SK-N-SH (cell line): ENCODE measurements around the gene EP300. TPM values are rescaled to one million over a fixed set of nuclear protein-coding genes. Genes with fewer than 3 reads are reported as not detected.

Experiments used
- CTCF ChIA-PET: fragments of 300-600, 350-600 bp; formaldehyde crosslinking; extraction: SDS; loops from one replicate; lab custom pipeline; 2021; lab: Yijun Ruan, JAX
- POLR2A ChIA-PET: fragments of 350-600 bp; sonication (Branson Sonifier 250); formaldehyde crosslinking; extraction: SDS; loops from one replicate; lab custom pipeline; 2020; ENCODE audit warnings: antibody characterized with exemption, inconsistent platforms; lab: Yijun Ruan, JAX
- DNase-seq: peaks from one replicate; pipeline ENCODE4 v3.0.0; 2012
- H2AFZ ChIP-seq: fragments of 200-600 bp; sonication (generic); 2 replicates; pipeline ENCODE4 v1.8.1; 2016; ENCODE audit warnings: antibody characterized with exemption, mild to moderate bottlenecking, low read depth
- H3F3A ChIP-seq: fragments of 200-600 bp; sonication (generic); replicated peaks from 2 replicates; pipeline ENCODE3; 2016; ENCODE audit warnings: antibody characterized with exemption, mild to moderate bottlenecking; ENCODE audit not compliant: insufficient read depth
- H3K27ac ChIP-seq, 2 experiments: fragments of 200-500 bp in 1 of 2; fragments of 200-600 bp in 1 of 2; sonication (Bioruptor generic) in 1 of 2; sonication (generic), shearing (Covaris generic) in 1 of 2; 2 replicates each; pipeline versions ENCODE4 v1.5.1 to v1.6.1; 2014 to 2016; ENCODE audit warnings: low read depth in 2 of 2, inconsistent platforms in 1 of 2, low read length in 1 of 2, mild to moderate bottlenecking in 1 of 2, mixed read lengths in 1 of 2
- H3K27me3 ChIP-seq: fragments of 200-600 bp; sonication (generic), shearing (Covaris generic); 2 replicates; pipeline ENCODE4 v1.6.1; 2016; ENCODE audit warnings: mixed run types; ENCODE audit not compliant: insufficient read depth
- H3K36me3 ChIP-seq, 2 experiments: fragments of 200-500 bp in 1 of 2; fragments of 200-600 bp in 1 of 2; sonication (Bioruptor generic) in 1 of 2; sonication (generic) in 1 of 2; replicated peaks in 1 of 2; 2 replicates each; pipeline versions ENCODE3 to v1.5.1; 2014 to 2016; ENCODE audit warnings: low read length in 1 of 2, mild to moderate bottlenecking in 1 of 2; ENCODE audit not compliant: insufficient read depth in 2 of 2, control insufficient read depth in 1 of 2
- H3K4me1 ChIP-seq, 2 experiments: fragments of 200-500 bp in 1 of 2; fragments of 200-600 bp in 1 of 2; sonication (Bioruptor generic) in 1 of 2; sonication (generic), shearing (Covaris generic) in 1 of 2; 2 replicates each; pipeline versions ENCODE4 v1.5.1 to v1.6.1; 2014 to 2016; ENCODE audit warnings: low read depth in 1 of 2, low read length in 1 of 2, mixed run types in 1 of 2; ENCODE audit not compliant: insufficient read depth in 2 of 2, control insufficient read depth in 1 of 2
- H3K4me2 ChIP-seq: fragments of 200-600 bp; sonication (generic), shearing (Covaris generic); 2 replicates; pipeline ENCODE4 v1.6.1; 2017; ENCODE audit warnings: mixed run types
- H3K4me3 ChIP-seq, 2 experiments: fragments of 200-500 bp in 1 of 2; fragments of 200-600 bp in 1 of 2; sonication (Bioruptor generic) in 1 of 2; sonication (generic), shearing (Covaris generic) in 1 of 2; 2 replicates each; pipeline versions ENCODE4 v1.5.1 to v1.8.1; 2014 to 2016; ENCODE audit warnings: low read depth in 2 of 2, inconsistent platforms in 1 of 2, low read length in 1 of 2, mild to moderate bottlenecking in 1 of 2, mixed read lengths in 1 of 2, moderate library complexity in 1 of 2
- H3K79me2 ChIP-seq: fragments of 200-600 bp; sonication (generic); 2 replicates; pipeline ENCODE4 v1.8.1; 2017; ENCODE audit warnings: mild to moderate bottlenecking; ENCODE audit not compliant: insufficient read depth
- H3K9ac ChIP-seq: fragments of 200-600 bp; sonication (generic); 2 replicates; pipeline ENCODE4 v1.6.1; 2017; ENCODE audit warnings: mixed run types
- H3K9me2 ChIP-seq: fragments of 200-600 bp; sonication (generic); 2 replicates; pipeline ENCODE4 v1.6.1; 2017; ENCODE audit warnings: mixed run types
- H3K9me3 ChIP-seq: fragments of 200-600 bp; sonication (generic); 2 replicates; pipeline ENCODE4 v1.6.1; 2017; ENCODE audit warnings: mixed run types, mild to moderate bottlenecking, moderate library complexity
- H4K20me1 ChIP-seq: fragments of 200-600 bp; sonication (generic); 2 replicates; pipeline ENCODE4 v1.6.1; 2017; ENCODE audit warnings: mild to moderate bottlenecking, mixed run types; ENCODE audit not compliant: insufficient read depth
- CHD2 ChIP-seq: fragments of 150-350 bp; IDR thresholded peaks from 2 replicates; pipeline ENCODE4 v1.6.1; 2018; ENCODE audit warnings: low read length; ENCODE audit not compliant: partially characterized antibody
- CTCF ChIP-seq: fragments of 200-600 bp; sonication (generic); IDR thresholded peaks from 2 replicates; pipeline ENCODE4 v1.6.1; 2017; ENCODE audit warnings: antibody characterized with exemption, mild to moderate bottlenecking, moderate library complexity
- ELF1 ChIP-seq: IDR thresholded peaks from 2 replicates; pipeline ENCODE4 v1.4.0; 2012
- FOSL2 ChIP-seq: IDR thresholded peaks from 2 replicates; pipeline ENCODE4 v1.4.0; 2012; ENCODE audit warnings: low read depth, mild to moderate bottlenecking, moderate library complexity, borderline replicate concordance
- GATA2 ChIP-seq: sonication (generic); formaldehyde crosslinking; IDR thresholded peaks from 2 replicates; pipeline ENCODE4 v1.5.0; 2020; ENCODE audit warnings: mild to moderate bottlenecking, missing genetic modification reagents
- IRF3 ChIP-seq: fragments of 150-350 bp; IDR thresholded peaks from 2 replicates; pipeline ENCODE4 v1.6.1; 2016; ENCODE audit warnings: mild to moderate bottlenecking, low read depth, low read length
- MEF2A ChIP-seq: IDR thresholded peaks from 2 replicates; pipeline ENCODE4 v1.4.0; 2012; ENCODE audit warnings: low read depth, borderline replicate concordance
- MXI1 ChIP-seq: IDR thresholded peaks from 2 replicates; pipeline ENCODE4 v1.6.1; 2012; ENCODE audit warnings: mild to moderate bottlenecking, low read depth, low read length, improper control_type of control experiment
- PBX3 ChIP-seq: IDR thresholded peaks from 2 replicates; pipeline ENCODE4; 2012
- RFX5 ChIP-seq: IDR thresholded peaks from 2 replicates; pipeline ENCODE4 v1.6.1; 2012; ENCODE audit warnings: mild to moderate bottlenecking, improper control_type of control experiment, low read length
- USF2 ChIP-seq: fragments of 150-350 bp; IDR thresholded peaks from 2 replicates; pipeline ENCODE4 v1.6.1; 2017; ENCODE audit warnings: antibody characterized with exemption, low read length, low read depth, borderline replicate concordance
- ZBTB33 ChIP-seq: IDR thresholded peaks from 2 replicates; pipeline ENCODE4 v1.4.0; 2012; ENCODE audit warnings: low read depth, borderline replicate concordance
- WGBS: methylation state at CpG from one replicate; pipeline ENCODE4 v1.1.6; 2017; ENCODE audit warnings: low lambda C conversion rate; 5-methylcytosine and 5-hydroxymethylcytosine counted together
- polyA plus RNA-seq, 3 experiments: library from polyadenylated mRNA; depleted of rRNA; stranded (reverse); fragments of >200 nt; gene quantifications; 2 replicates each; pipeline ENCODE4 v1.2.3, GENCODE V29; 2012

The EP300 gene
- polyA plus RNA-seq, 1 of the 3 experiments (the other 2 are of a cell fraction) = 7.1 TPM

- CTCF ChIA-PET = no interaction called here
These were observed 13.5 kb upstream of the EP300 start for GRCh38 chr22:41078931-41079330.

More at GRCh38 chr22:41078931-41079330, 13.5 kb upstream of the EP300 start:
- Histone ChIP-seq H2AFZ (no peak overlapping the region), H3K4me1 (no peaks in the 10 kb centered on the region), H4K20me1 (no peaks in the 10 kb centered on the region), H3K9me3 (no peaks in the 10 kb centered on the region), H3K36me3 (no peaks in the 10 kb centered on the region)
- TF ChIP-seq GATA2 (CRISPR knock-in tag) = no peak
- no peak for TF ChIP-seq PBX3
- TF ChIP-seq MEF2A = no peak
- no peak for TF ChIP-seq MXI1
- no peak for TF ChIP-seq IRF3
- TF ChIP-seq ELF1 = no peak
- TF ChIP-seq RFX5 = no peak
- no peak for TF ChIP-seq ZBTB33
- no peak for TF ChIP-seq CTCF
- TF ChIP-seq FOSL2 = no peak
- TF ChIP-seq USF2 = no peak
- no peak for TF ChIP-seq CHD2
- TF ChIP-seq, all 33 proteins: peak for 0
- no peaks in the 10 kb centered on the region for H3K79me2 ChIP-seq
- no peaks in the 10 kb centered on the region for H3K27me3 ChIP-seq
- H3F3A ChIP-seq = no peaks in the 10 kb centered on the region
- WGBS = 57% methylated on average over 1 of the region's 1 CpG
- no peak overlapping the region for H3K4me3 ChIP-seq
- POLR2A ChIA-PET = interaction anchor here (0.6 kb wide), 1 partner anchor 381 kb away, joined by 4 read pairs; no protein-coding TSS in a partner anchor
- no peak overlapping the region for H3K27ac ChIP-seq
- no peak overlapping the region for H3K9ac ChIP-seq
- no peak overlapping the region for H3K4me2 ChIP-seq
- no peaks in the 10 kb centered on the region for H3K9me2 ChIP-seq
- DNase-seq = no peak
